ENCODE measurements around the gene CAMTA1. TPM values are rescaled to one million over a fixed set of nuclear protein-coding genes. Genes with fewer than 3 reads are reported as not detected.

Gene CAMTA1
- total RNA-seq, 1 donor from 2014 or later: 43.1 TPM

DNA sequence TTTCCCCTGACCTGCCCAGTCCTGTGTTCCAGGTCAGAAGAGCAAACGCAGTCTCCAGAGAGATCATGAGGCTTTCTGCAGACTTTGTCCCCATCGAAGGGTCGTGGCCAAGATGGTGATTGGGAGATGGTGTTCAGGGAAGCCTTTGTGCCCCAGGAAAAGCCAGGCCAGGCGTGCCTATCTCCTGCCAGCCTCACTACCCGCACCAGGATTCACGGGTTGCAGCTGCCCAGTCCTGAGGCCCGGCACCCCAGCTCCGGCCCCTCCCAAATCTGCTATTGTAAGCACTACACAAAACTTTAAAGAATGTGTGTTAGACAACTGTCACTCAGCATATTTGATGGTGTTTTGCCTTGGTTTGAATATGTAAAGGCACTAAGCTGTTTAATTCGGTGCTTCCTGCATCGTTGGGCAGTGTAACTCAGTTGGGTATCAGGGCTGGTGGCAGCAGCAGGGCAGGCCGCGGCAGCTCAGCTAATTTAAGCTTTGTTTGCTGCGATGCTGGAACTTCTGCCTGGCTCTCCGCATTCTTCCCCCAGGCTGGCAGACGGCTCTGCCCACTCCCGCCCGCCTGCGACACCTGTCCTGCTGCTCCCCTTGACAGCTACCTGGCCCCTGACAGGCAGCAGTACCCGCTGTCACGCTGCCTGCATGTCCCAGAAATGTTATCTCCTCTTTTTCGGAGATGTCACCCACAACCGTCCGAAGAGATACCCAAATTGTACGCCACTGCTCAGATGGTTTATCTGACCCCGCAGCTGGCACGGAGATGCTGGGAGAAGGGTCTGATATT, 776.9 kb downstream of the CAMTA1 start:
- intact Hi-C loops (cut with micrococcal nuclease): no loop called here

DNA sequence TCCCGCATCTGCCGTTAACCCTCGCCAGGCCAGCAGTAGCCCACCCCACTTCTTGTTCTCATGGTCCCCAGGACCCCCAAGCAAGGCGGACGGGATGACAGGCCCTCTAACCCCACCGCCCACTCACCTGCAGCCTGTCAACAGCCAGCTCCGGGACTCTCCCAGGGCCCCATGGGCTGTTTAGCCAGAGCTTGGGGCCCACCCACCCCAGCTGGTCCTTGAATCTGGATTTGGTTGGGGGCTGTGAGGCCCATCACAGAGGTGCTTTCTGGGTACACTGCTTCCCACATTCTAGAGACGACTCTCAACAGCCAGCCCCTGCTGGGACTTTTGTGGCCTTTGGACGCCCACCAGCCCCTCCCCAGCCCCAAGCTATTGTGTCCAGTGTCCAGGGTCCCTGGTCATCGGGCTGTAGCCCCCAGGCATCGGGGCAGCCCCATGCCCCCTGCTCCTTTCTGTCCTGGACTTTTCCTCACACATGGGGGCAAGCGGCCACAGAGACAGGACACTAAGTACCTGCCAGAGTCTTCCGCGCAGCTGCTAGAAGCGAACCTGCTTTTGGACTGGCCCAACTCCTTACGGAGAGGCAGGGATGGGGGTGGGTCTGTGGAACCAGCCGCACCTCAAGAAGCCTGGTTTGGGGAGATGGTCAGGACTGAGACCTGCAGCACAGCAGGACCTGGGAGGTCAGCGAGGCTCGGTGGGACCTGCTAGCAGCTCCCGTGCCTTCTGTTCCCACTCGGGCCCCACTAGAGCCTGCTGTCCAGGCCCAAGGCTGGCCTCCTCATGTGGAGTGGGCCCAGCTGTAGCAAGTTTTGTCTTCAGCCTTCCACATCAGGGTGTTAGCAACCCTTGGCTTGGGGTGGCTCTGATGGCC, 777.7 kb downstream of the CAMTA1 start:
- intact Hi-C loops (cut with micrococcal nuclease): no loop called here

DNA sequence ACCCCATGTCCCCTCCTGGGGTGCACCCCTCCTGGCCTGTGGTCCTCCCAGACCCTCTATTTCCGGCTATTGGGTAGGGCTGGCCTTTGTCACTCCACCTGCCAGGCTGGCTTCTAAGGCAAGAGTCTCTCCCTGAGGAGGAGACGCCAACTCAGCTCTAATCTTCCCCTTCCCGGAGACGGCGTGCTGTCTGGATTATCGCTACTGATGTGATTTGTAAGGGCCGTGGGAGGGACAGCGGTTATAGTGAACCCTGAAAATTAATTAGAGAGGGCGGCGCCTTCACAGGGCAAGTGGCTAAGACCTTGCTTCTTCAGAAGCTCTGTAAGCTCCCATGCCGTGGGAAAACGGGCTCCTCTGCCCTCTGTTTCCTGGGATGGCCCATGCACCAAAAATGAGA, 778.9 kb downstream of the CAMTA1 start:
- intact Hi-C loops (cut with micrococcal nuclease): no loop called here

DNA sequence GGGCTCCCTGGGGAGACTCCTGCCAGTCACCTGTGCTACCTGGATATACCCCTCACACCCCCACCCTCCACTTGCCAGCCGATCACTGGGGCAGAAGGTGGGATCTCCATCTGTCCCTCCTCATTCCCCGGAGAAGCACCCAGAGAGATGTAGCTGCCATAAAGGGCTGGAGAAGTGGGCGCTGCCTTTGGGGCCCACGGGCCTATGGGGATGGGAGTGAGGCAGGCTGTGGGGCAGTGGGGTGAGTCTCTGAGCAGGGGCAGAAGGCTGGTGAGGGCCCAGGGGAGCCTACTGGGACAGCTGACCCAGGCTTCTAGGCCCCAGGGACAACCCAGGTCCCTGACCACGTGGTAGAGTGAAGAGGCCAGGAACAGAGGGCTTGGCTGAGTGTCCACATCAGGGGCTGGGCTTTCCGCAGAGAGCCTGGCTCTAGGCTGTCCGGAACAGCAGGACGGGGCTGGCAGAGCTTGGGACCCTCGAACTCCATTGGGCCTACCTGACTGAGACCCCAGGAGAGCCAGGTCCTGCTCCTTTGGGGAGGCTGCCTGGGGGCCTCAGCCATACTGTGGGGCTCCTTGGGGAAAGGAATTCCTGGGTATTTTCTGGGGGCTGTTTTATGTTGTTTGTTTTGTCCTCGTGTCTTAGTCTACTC, 780.0 kb downstream of the CAMTA1 start:
- intact Hi-C loops (cut with micrococcal nuclease): no loop called here

DNA sequence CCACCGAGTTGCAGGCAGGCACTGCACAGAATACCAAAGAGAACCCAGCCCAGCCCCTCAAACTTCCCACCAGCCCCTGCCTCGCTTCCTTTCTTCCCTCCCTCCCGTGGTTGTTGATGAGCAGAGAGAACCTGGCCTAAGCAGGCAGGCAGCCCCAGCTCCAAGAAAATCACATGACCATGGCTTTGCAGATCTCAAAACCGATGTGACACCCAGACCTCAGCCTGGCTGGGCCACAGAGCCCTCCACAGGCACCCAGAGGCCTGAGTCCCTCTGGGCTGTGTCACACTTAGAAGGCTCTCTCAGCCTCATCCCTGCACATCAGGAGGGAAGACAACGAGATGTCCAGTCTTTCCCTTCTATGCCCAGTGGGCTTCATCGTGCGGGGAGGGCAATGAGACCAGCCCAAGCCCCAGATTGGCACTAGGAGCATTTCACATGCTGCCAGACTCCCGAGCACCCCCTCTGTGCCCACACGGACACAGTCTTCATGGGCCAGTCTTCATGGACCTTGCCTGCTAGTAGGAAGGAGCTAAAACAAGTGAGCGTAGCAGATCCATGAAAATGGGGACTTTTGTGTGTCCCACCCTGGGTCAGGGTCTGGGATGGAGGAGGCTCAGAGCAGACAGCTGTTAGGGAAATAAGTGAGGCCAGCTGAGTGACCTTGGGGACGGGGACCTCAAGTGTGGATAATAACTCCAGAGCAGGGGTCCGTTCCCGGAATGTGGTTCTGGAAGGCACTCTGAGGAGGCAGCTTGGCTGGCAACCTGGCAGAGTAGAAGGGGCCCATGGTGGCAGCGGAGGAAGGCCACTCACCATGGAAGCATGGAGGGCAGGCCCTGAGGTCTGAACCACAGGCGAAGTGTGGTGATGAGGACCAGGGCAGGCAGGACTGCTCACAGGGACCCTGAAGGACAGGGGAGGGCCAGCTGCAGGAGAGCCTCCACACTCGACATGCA, 781.4 kb downstream of the CAMTA1 start:
- intact Hi-C loops (cut with micrococcal nuclease): no loop called here

DNA sequence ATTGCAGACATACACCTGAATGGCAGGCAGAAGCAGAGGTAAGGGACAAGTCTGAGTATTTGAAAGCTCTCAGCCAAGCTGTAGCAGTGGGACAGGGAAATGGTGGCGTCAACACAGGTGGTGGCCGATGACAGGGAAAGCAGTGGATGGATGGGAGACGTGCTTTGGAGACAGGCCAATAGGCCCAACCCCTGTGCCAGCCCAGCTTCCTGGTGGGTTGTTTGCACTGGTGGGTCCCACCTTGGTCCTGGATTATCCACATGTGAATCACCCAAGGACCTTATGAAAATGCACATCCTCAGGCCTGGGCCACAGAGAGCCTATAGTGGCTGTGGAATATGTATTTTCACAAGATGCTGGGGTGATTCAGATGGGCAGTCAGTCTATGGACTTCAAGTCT, 782.1 kb downstream of the CAMTA1 start:
- intact Hi-C loops (cut with micrococcal nuclease): no loop called here

DNA sequence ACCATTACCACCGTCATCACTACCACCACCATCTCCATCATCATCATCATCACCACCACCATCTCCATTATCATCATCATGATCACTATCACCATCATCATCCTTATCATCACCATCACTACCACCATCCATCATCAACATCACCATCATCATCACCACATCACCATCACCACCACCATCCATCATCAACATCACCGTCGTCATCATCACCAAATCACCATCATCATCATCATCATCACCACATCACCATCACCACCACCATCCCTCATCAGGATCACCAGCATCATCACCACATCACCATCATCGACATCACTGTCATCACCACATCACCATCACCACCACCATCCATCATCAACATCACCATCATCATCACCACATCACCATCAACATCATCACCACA, 782.8 kb downstream of the CAMTA1 start:
- intact Hi-C loops (cut with micrococcal nuclease): no loop called here

DNA sequence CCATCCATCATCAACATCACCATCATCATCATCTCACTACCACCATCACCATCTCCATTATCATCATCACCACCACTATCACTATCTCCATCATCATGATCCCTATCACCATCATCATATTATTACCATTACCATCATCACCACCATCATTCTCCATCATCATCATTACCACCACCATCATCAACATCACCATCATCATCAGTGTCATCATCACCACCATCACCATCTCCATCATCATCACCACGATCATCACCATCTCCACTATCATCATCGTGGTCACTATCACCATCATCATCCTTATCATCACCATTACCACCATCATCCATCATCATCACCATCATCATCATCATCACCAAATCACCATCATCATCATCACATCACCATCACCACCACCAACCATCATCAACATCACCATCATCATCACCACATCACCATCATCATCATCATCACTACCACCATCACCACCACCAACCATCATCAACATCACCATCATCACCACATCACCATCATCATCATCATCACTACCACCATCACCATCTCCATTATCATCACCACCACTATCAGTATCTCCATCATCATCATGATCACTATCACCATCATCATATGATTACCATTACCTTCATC, 783.8 kb downstream of the CAMTA1 start:
- intact Hi-C loops (cut with micrococcal nuclease): no loop called here

DNA sequence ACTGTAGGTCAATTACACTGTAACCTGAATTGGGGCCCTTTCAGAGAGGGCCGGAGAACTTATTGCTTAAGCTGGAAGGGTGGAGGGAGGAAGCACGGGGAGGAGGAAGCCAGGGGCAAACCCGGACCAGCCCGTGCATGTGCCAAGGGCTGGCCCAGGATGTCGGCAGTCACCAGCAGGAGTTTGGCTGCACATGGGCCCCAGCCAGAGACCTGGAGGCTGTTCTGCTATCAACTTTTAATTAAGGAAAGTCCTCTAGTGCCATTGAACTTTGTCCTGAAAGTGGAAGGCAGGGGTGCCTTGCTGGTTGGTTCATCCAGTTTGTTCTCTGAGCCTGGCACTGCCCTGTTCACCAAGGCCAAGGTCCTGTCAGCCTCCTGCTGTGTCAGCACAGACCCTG, 785.1 kb downstream of the CAMTA1 start:
- intact Hi-C loops (cut with micrococcal nuclease): no loop called here

DNA sequence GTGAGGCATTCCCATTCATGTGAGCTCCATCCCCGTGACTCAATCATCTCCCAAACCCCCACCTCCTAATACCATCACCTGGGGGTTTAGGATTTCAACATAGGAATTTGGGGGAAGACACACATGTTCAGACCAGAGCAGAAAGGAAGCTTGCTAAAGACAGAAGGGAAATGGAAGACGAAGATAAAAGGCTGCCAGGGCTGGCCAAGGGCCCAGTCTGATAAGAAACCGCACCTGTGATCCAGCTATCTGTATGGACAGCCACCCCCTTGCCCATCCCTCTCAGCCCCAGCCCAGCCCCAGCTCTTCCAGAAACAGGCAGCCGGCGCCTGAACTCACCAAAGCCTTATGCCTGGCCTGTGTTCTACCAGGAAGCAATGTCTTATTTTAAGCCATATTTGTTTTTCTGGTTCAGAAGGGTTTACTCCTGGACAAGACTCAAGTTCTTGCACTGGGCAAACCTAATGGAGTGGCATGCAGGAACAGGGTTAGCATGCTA, 787.4 kb downstream of the CAMTA1 start:
- intact Hi-C loops (cut with micrococcal nuclease): no loop called here

DNA sequence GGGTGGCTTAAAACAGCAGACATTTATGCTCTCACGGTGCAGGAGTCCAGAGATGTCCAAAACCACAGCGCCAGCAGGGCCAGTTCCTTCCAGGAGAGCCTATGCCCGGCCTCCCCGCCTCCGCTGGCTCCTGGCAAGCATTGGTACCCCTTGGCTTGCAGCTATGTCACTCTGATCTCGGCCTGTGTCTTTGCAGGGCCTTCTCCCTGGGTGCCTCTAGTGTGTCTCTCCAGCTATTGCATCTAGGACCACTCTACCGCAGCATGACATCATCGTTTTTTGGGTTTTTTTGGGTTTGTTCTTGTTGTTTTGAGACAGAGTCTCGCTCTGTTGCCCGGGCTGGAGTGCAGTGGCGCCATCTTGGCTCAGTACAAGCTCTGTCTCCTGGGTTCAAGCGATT, 788.2 kb downstream of the CAMTA1 start:
- intact Hi-C loops (cut with micrococcal nuclease): no loop called here

DNA sequence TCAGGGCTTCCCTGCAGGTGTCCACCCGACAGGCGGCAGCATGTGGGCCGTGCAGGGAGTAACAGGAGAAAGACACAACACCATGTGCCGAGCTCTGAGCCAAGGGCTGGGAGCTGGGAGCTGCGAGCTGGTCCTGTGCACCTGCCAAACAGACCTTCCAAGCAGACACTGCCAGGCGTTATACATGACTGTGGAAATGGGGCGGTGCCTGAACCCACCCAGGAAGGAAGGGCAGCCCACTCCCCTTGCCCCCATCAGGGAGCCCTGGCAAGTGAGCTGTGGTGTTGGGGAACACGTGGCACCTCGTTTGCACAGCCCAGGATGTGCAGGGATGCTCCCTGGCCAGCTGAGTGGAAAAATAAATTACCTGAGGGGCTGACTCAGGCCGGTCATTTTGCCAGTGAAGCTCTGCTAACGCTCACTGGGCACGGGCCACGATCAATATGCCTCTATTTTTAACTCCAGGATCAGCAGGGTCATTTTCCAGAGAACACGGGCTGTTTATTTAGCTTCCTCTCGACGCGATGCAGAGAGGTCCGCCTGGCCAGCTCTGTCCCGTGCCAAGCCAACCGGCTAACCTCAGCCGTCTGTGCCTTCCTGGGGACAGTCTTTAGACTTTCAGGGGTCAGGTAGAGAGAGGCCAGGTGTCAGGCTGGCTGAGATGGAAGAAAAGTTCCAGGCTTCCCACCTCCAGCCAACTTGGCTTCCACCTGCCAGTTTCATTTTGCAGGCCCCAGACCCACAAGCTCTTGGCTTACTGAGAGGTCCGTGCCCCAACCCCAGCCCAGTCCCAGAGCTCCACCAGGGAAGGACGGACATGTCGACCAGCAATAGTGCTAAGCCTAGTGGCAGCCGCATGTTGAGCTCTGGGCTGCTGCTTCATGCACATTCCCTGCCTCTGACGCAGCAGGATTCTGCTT, 789.1 kb downstream of the CAMTA1 start:
- intact Hi-C loops (cut with micrococcal nuclease): no loop called here

DNA sequence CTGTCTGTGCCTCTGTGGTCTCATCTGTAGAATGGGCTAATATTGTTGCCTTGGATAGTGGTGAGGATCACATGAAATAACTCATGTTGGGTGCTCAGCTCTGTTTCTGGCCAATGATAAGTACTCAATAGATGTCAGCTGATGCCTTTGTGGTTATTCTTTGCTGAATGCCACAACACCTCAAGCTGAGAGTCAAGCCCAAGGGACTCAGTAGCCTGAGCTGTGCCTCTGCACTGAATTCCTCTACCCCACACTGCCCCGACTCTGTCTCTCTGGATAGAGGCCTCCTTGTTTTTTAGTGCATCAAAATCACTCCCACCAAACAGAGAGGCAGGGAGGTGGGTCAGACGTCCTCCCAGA, 789.8 kb downstream of the CAMTA1 start:
- intact Hi-C loops (cut with micrococcal nuclease): no loop called here

DNA sequence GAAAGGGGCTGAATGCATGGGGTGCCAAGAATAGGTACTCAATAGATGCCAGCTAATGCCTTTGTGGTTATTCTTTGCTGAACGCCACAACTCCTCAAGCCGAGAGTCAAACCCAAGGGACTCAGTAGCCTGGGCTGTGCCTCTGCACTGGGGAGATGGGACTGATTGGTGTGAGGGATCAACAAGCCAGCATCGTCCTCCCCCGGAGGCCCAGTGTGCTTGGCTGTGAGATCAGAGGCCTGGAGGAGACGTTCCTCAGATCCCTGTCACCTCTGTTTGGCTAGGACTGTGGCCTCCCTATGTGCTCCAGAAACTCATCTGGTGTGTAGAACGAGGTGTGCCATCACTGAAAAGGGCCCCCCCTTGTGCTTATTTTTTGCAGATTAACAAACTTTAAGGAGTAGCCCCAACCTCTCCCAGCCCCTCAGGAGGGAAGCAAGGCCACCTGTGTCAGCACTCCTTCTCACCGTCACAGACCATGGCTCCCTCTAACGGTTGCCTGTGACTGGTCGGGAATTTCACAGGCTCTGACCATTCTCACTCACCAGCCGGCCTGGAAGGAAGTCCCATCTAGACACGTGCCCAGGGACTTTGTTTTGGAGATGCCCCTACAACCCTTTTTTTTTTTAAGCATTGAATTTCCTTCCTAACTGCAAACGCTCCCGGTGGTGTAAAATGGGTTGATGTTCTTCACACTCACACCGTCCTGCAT, 791.8 kb downstream of the CAMTA1 start:
- intact Hi-C loops (cut with micrococcal nuclease): no loop called here

DNA sequence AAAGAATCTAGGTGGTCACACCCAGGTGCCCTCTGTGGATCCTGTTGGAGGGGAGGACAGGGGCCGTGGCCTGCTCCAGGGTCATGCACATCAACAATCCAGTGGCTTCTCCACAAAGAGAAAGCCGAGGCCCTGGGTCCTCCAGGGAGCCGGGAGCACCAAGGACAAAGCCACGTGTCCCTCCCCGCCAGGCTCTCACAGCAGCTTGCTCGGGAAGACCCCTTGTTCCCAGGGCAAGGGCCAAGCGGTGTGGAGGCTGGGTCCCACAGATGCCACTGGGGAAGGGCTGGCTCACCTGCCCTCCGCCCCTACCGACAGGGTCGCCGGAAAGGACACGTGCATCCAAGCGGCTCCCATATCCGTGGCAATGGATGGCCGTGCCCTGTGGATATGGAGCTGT, 793.0 kb downstream of the CAMTA1 start:
- intact Hi-C loops (cut with micrococcal nuclease): no loop called here

DNA sequence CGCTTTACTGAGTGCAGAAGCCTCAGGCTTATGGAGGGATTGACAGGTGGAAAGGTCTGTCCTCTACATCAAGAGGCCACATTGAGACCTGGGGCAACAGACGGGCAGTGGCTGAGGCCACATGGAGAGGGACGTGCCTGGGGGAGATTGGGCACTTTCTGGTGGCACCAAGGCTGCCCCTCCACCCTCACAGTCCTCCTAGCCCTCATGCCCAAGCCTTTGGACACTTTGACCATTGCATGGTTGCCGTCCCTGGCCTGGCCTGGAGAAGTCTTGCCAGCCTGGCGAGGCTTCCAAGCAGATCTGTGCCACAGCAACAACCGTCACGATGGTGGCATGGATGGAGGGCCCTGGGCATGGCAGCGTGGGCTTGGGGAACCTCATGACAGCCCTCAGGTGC, 793.8 kb downstream of the CAMTA1 start:
- intact Hi-C loops (cut with micrococcal nuclease): no loop called here

DNA sequence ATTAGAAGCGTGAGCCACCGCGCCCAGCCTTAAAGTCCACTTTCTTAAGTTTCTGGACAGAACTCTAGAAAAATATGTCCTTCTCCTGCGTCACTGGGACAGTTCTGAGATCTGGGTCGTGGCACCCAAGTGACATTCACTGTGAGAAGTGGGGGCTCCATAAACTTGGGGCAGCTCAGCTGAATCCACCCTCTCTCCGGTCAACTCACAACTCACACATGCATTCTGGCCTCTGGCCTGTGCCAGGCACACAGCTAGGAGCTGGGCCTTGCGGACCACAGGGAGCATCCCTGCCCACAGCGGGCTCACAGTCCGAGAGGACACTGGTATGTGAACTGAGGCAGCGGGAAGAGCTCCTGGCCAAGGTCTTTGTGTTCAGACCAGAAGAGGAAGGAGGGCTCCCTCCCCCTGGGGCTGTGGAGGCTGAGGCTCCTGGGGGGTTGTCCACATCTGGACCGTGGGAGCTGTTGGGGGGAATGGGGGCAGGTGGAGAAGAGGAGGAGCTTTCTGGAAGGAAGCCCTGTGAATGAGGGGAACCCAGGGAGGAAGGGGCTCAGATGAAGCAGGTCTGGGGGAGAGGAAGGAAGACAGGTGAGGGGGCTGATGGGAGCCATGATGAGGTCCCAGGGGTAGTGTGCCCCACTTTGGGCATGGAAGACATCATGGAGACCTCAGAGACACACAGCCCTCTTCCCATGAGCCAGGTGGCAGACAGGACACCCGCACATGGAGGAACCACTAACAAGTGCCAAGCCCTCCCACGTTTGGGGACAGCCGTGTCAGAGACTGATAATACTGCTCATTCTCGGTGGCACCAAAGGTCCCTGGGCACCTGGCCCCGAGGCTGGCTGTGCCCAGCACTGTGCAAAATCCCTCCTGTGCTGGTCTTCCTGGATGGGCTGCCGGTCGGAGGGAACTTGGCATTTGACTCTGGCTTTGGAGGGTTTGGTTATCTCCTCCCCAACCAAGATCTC, 794.9 kb downstream of the CAMTA1 start:
- intact Hi-C loops (cut with micrococcal nuclease): no loop called here
